EH (cell line): ENCODE measurements around the gene CDK13.

Experiments used
- DNase-seq: peaks from one replicate; pipeline ENCODE4 v3.0.0-alpha.2; 2015; ENCODE audit warnings: low read depth

The CDK13 gene

DNA sequence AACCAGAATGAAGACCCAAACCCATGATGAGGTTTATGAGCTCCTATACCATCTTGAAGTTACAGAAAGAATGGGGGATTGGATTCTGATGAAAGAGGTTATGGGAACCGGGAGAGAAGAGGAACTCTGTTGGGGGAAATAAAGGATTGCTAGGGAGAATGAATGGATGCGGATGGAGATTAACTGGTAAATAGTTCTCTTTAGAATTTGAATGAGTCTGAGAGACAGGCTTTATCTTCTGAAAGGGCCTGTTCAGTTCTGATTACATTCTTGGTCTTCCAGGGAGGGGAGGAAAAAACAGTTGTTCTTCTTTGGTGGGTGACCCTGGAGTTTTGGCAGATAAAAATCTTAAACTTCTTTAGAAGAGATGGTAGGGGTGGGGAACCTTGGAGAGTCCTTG is 198.6 kb downstream of the CDK13 start:
- DNase-seq = no peak
